ENCODE measurements around the gene VMA21. TPM values are rescaled to one million over a fixed set of nuclear protein-coding genes. Genes with fewer than 3 reads are reported as not detected.

The VMA21 gene
- total and polyA plus RNA-seq, 2 donors (not counting 1 experiment from before 2014, with no cell fraction given), result 8.4 to 22.7 TPM

DNA sequence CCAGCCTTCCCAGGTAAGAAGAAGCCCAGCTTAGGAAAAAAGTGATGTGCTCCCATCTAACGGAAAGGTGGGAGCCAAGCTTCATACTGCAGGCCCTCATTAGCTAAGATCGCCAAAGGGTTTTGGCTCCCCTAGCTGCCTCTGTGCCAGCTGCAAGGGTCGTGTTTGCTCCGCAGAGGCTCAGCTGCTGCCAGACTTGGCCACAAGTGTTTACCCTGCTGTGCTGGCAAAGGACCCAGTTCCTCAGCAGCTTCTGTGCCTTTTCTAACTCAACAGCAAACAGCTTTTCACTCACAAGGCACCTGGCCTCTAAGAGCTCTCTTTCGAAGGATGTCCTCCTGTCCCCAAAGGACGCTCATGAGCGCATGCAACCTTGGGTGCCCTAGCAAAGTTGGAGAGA is 12.2 kb upstream of the VMA21 start:
- Histone ChIP-seq H3K9ac (ENCODE audit: low read length) (no peak overlapping the region), H3K9me3 (ENCODE audit: control extremely low read depth in 1 of 3, control insufficient read depth in 2 of 3, insufficient read depth in 1 of 3, low read length in 2 of 3) (no peaks in the 10 kb centered on the region), H2AFZ (ENCODE audit: insufficient read depth, low read depth, low read length, poor library complexity, severe bottlenecking) (no peak overlapping the region), H3K36me3 (replicated peaks in 1 of 2; ENCODE audit: control extremely low read depth in 1 of 2, control insufficient read depth in 1 of 2, extremely low read depth in 1 of 2, insufficient read depth in 2 of 2, low read length in 1 of 2) (no peaks in the 10 kb centered on the region), H3K4me3 (ENCODE audit: control extremely low read depth in 1 of 5, extremely low read depth in 1 of 5, insufficient read depth in 1 of 5, low read depth in 2 of 5, low read length in 4 of 5) (no peak overlapping the region), H4K20me1 (ENCODE audit: control insufficient read depth, insufficient read depth, low read length, poor library complexity, severe bottlenecking) (no peaks in the 10 kb centered on the region), H3K79me2 (ENCODE audit: control insufficient read depth, insufficient read depth, low read length) (no peaks in the 10 kb centered on the region), H3K4me1 (ENCODE audit: control insufficient read depth in 2 of 2, insufficient read depth in 2 of 2, low read length in 2 of 2) (no peaks in the 10 kb centered on the region), H3K4me2 (replicated peaks; ENCODE audit: low read depth, low read length, poor library complexity, severe bottlenecking) (no peak overlapping the region), H3K27me3 (replicated peaks in 1 of 4; ENCODE audit: control extremely low read depth in 1 of 4, control insufficient read depth in 3 of 4, insufficient read depth in 4 of 4, low read length in 3 of 4) (no peaks in the 10 kb centered on the region), H3K27ac (ENCODE audit: low read length in 2 of 2) (no peak overlapping the region)
- H3K27ac Mint-ChIP-seq, result no peak overlapping the region
- DNase-seq, result no peak
- H3K4me3 Mint-ChIP-seq, result no peak overlapping the region
- no peaks in the 10 kb centered on the region for H3K9me3 Mint-ChIP-seq (ENCODE audit: insufficient read depth)
- ChIA-PET CTCF (no interaction called here), POLR2A (no interaction called here)
- intact Hi-C loops (cut with micrococcal nuclease), result no loop called here
- TF ChIP-seq EZH2 (IDR thresholded peaks at IDR 0.05; ENCODE audit: borderline replicate concordance, insufficient read depth, low read depth, low read length, poor library complexity, severe bottlenecking) (no peak), CTCF (IDR thresholded peaks at IDR 0.05) (no peak)
- no peak for ATAC-seq (ENCODE audit: low read depth)
- WGBS (ENCODE audit: insufficient coverage), result 69% methylated on average over 6 of the region's 7 CpGs
- H3K27me3 Mint-ChIP-seq, result no peaks in the 10 kb centered on the region
- H3K4me1 Mint-ChIP-seq, result no peaks in the 10 kb centered on the region

GRCh38 chrX:151386838-151387459 is 10.1 kb upstream of the VMA21 start:
- no peaks in the 10 kb centered on the region for H3K9me3 Mint-ChIP-seq (ENCODE audit: insufficient read depth)
- Histone ChIP-seq H3K4me3 (ENCODE audit: control extremely low read depth in 1 of 5, extremely low read depth in 1 of 5, insufficient read depth in 1 of 5, low read depth in 2 of 5, low read length in 4 of 5) (no peak overlapping the region), H4K20me1 (ENCODE audit: control insufficient read depth, insufficient read depth, low read length, poor library complexity, severe bottlenecking) (no peaks in the 10 kb centered on the region), H3K4me1 (ENCODE audit: control insufficient read depth in 2 of 2, insufficient read depth in 2 of 2, low read length in 2 of 2) (no peaks in the 10 kb centered on the region), H3K9me3 (ENCODE audit: control extremely low read depth in 1 of 3, control insufficient read depth in 2 of 3, insufficient read depth in 1 of 3, low read length in 2 of 3) (no peaks in the 10 kb centered on the region), H3K27ac (ENCODE audit: low read length in 2 of 2) (no peak overlapping the region), H3K27me3 (replicated peaks in 1 of 4; ENCODE audit: control extremely low read depth in 1 of 4, control insufficient read depth in 3 of 4, insufficient read depth in 4 of 4, low read length in 3 of 4) (no peaks in the 10 kb centered on the region), H3K79me2 (ENCODE audit: control insufficient read depth, insufficient read depth, low read length) (no peaks in the 10 kb centered on the region), H2AFZ (ENCODE audit: insufficient read depth, low read depth, low read length, poor library complexity, severe bottlenecking) (no peak overlapping the region), H3K36me3 (replicated peaks in 1 of 2; ENCODE audit: control extremely low read depth in 1 of 2, control insufficient read depth in 1 of 2, extremely low read depth in 1 of 2, insufficient read depth in 2 of 2, low read length in 1 of 2) (no peaks in the 10 kb centered on the region), H3K4me2 (replicated peaks; ENCODE audit: low read depth, low read length, poor library complexity, severe bottlenecking) (no peak overlapping the region), H3K9ac (ENCODE audit: low read length) (no peak overlapping the region)
- H3K27me3 Mint-ChIP-seq, result no peaks in the 10 kb centered on the region
- ChIA-PET POLR2A (no interaction called here), CTCF (no interaction called here)
- no peak for TF ChIP-seq CTCF (IDR thresholded peaks at IDR 0.05)
- no peak for TF ChIP-seq EZH2 (IDR thresholded peaks at IDR 0.05; ENCODE audit: borderline replicate concordance, insufficient read depth, low read depth, low read length, poor library complexity, severe bottlenecking)
- no peaks in the 10 kb centered on the region for H3K4me1 Mint-ChIP-seq
- no peak overlapping the region for H3K27ac Mint-ChIP-seq
- no CpG with 5 or more reads among the region's 3 CpGs for whole genome bisulfite sequencing (ENCODE audit: insufficient coverage)
- ATAC-seq (ENCODE audit: low read depth) (no peak), DNase-seq (no peak)
- intact Hi-C loops (cut with micrococcal nuclease), result no loop called here
- no peak overlapping the region for H3K4me3 Mint-ChIP-seq
